Loucy (cell line): ENCODE results near the gene RERE.

Experiments used
- H2AFZ ChIP-seq: fragments of 200-600 bp; sonication (generic); 2 replicates; pipeline ENCODE4 v1.6.0; 2016; ENCODE audit warnings: antibody characterized with exemption, mild to moderate bottlenecking, low read length, moderate library complexity
- H3F3A ChIP-seq: fragments of 200-600 bp; 2 replicates; pipeline ENCODE4 v1.6.0; 2016; ENCODE audit warnings: antibody characterized with exemption, low read depth, mild to moderate bottlenecking
- H3K27me3 ChIP-seq: fragments of 200-600 bp; sonication (generic); 2 replicates; pipeline ENCODE4 v1.6.1; 2014; ENCODE audit warnings: low read length, mild to moderate bottlenecking; ENCODE audit not compliant: insufficient read depth, poor library complexity, severe bottlenecking
- H3K36me3 ChIP-seq: fragments of 200-600 bp; sonication (generic); 2 replicates; pipeline ENCODE4 v1.6.1; 2016; ENCODE audit warnings: low read length; ENCODE audit not compliant: insufficient read depth
- H3K4me1 ChIP-seq: fragments of 200-600 bp; sonication (generic); 2 replicates; pipeline ENCODE4 v1.5.1; 2014; ENCODE audit warnings: low read length, mild to moderate bottlenecking; ENCODE audit not compliant: insufficient read depth, poor library complexity, severe bottlenecking
- H3K4me2 ChIP-seq: fragments of 200-600 bp; sonication (generic); 2 replicates; pipeline ENCODE4 v1.6.0; 2014; ENCODE audit warnings: antibody characterized with exemption, low read length, low read depth, mild to moderate bottlenecking; ENCODE audit not compliant: poor library complexity, severe bottlenecking
- H3K4me3 ChIP-seq: fragments of 200-600 bp; sonication (generic); 2 replicates; pipeline ENCODE4 v1.5.1; 2014; ENCODE audit warnings: low read length, mild to moderate bottlenecking, mixed read lengths; ENCODE audit not compliant: poor library complexity, severe bottlenecking
- H3K79me2 ChIP-seq: fragments of 200-600 bp; sonication (generic); 2 replicates; pipeline ENCODE4 v1.6.1; 2014; ENCODE audit warnings: low read length; ENCODE audit not compliant: insufficient read depth
- H3K9ac ChIP-seq: fragments of 200-600 bp; sonication (generic); 2 replicates; pipeline ENCODE4 v1.6.0; 2014; ENCODE audit warnings: mild to moderate bottlenecking, low read depth, low read length, moderate library complexity; ENCODE audit not compliant: poor library complexity, severe bottlenecking
- H3K9me2 ChIP-seq: fragments of 200-600 bp; sonication (generic); replicated peaks from 2 replicates; pipeline ENCODE4 v1.6.1; 2016; ENCODE audit warnings: low read depth, low read length, mixed read lengths
- H3K9me3 ChIP-seq: fragments of 200-600 bp; sonication (generic); 2 replicates; pipeline ENCODE4 v1.6.1; 2014; ENCODE audit warnings: mild to moderate bottlenecking, antibody characterized with exemption, low read length, low read depth; ENCODE audit not compliant: insufficient read depth
- H4K20me1 ChIP-seq: fragments of 200-600 bp; sonication (generic); 2 replicates; pipeline ENCODE4 v1.6.0; 2014; ENCODE audit warnings: antibody characterized with exemption, low read length, mild to moderate bottlenecking; ENCODE audit not compliant: insufficient read depth, poor library complexity, severe bottlenecking
- CTCF ChIP-seq: fragments of 200-600 bp; sonication (generic); conservative IDR thresholded peaks from 2 replicates; pipeline ENCODE4 v1.5.1; 2014; ENCODE audit warnings: mild to moderate bottlenecking, antibody characterized with exemption, low read length
- EZH2phosphoT487 ChIP-seq: fragments of 200-600 bp; IDR thresholded peaks from 2 replicates; pipeline ENCODE4 v1.6.1; 2018; ENCODE audit warnings: antibody characterized with exemption, mild to moderate bottlenecking, moderate library complexity, borderline replicate concordance

RERE gene

GRCh38 chr1:8460784-8461183 is 356.7 kb downstream of the RERE start:
- H3K4me2 ChIP-seq: no peak overlapping the region
- H3K9me3 ChIP-seq: no peaks in the 10 kb centered on the region
- peaks cover 27% of the 10 kb centered on the region for H3K4me1 ChIP-seq
- TF ChIP-seq EZH2phosphoT487 (no peak), CTCF (no peak)
- H4K20me1 ChIP-seq: no peaks in the 10 kb centered on the region
- no peaks in the 10 kb centered on the region for H3K27me3 ChIP-seq
- H3K9ac ChIP-seq: no peak overlapping the region
- H3K9me2 ChIP-seq: no peaks in the 10 kb centered on the region
- H2AFZ ChIP-seq: no peak overlapping the region
- peaks cover 16% of the 10 kb centered on the region; the same call in 1 of the 2 replicates for H3K36me3 ChIP-seq
- H3K4me3 ChIP-seq: no peak overlapping the region
- 0 out of 2 replicates have a peak, but pooled peaks cover 4% of the 10 kb centered on the region for H3K79me2 ChIP-seq
- no peaks in the 10 kb centered on the region for H3F3A ChIP-seq

GRCh38 chr1:8460132-8460544 is 357.3 kb downstream of the RERE start:
- Histone ChIP-seq H2AFZ (no peak overlapping the region), H3K79me2 (0 out of 2 replicates have a peak, but pooled peaks cover 4% of the 10 kb centered on the region), H4K20me1 (no peaks in the 10 kb centered on the region), H3K9ac (no peak overlapping the region), H3K9me3 (no peaks in the 10 kb centered on the region), H3K4me1 (peaks cover 27% of the 10 kb centered on the region), H3K36me3 (peaks cover 9% of the 10 kb centered on the region; the same call in 1 of the 2 replicates), H3K9me2 (no peaks in the 10 kb centered on the region), H3K4me3 (no peak overlapping the region), H3F3A (no peaks in the 10 kb centered on the region), H3K4me2 (no peak overlapping the region), H3K27me3 (no peaks in the 10 kb centered on the region)
- no peak for TF ChIP-seq EZH2phosphoT487
- no peak for TF ChIP-seq CTCF

GRCh38 chr1:8458607-8459006 is 358.8 kb downstream of the RERE start:
- H3K4me1 ChIP-seq: peaks cover 27% of the 10 kb centered on the region
- H3F3A ChIP-seq: no peaks in the 10 kb centered on the region
- H3K9ac ChIP-seq: no peak overlapping the region
- H3K79me2 ChIP-seq: 0 out of 2 replicates have a peak, but pooled peaks cover 4% of the 10 kb centered on the region
- no peak overlapping the region for H3K4me2 ChIP-seq
- peaks cover 6% of the 10 kb centered on the region; the same call in 1 of the 2 replicates for H3K36me3 ChIP-seq
- TF ChIP-seq EZH2phosphoT487 (no peak), CTCF (no peak)
- H3K27me3 ChIP-seq: no peaks in the 10 kb centered on the region
- H3K9me3 ChIP-seq: no peaks in the 10 kb centered on the region
- H3K9me2 ChIP-seq: no peaks in the 10 kb centered on the region
- no peak overlapping the region for H2AFZ ChIP-seq
- H3K4me3 ChIP-seq: no peak overlapping the region
- H4K20me1 ChIP-seq: no peaks in the 10 kb centered on the region
